ENCODE results near the gene DEFB113.

DNA sequence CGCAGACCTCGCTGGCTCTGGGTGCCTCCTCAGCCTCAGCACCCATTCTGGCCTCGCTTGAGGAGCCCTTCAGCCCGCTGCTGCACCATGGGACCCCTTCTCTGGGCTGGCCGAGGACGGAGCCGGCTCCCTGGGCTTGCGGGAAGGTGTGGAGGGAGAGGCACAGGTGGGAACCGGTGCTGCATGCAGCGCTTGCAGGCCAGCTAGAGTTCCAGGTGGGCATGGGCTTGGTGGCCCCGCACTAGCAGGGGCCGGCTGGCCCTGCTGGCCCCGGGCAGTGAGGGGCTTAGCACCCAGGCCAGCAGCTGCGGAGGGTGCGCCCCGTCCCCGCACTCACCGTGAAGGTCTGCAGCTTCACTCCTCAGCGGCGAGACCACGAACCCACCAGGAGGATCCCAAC lies 35.9 kb downstream of the DEFB113 start:
- TF ChIP-seq POLR2A (IDR thresholded peaks at IDR 0.05; ENCODE audit: low read length) (no peak), GATA1 (IDR thresholded peaks at IDR 0.05; ENCODE audit: low read depth, low read length) (no peak)
